SH-SY5Y (cell line): ENCODE data around the gene HS6ST3.

ENCODE experiments used
- GATA2 ChIP-seq: IDR thresholded peaks from 2 replicates; pipeline ENCODE4 v1.6.1; 2011; ENCODE audit warnings: mild to moderate bottlenecking, low read depth, low read length
- GATA3 ChIP-seq: IDR thresholded peaks from 2 replicates; pipeline ENCODE4 v1.6.1; 2011; ENCODE audit warnings: low read depth, mild to moderate bottlenecking, low read length, moderate library complexity

HS6ST3 gene

GRCh38 chr13:96403241-96403640, 313.3 kb downstream of the HS6ST3 start:
- TF ChIP-seq GATA3 (no peak), GATA2 (no peak)

- no peak for TF ChIP-seq GATA2
- TF ChIP-seq GATA3, result no peak
Measured at GRCh38 chr13:96403651-96404050, 313.7 kb downstream of the HS6ST3 start.

GRCh38 chr13:96415831-96416385, 326.0 kb downstream of the HS6ST3 start:
- no peak for TF ChIP-seq GATA3
- 0 out of 2 replicates have a peak, but pooled peaks have one; percentile 18 for TF ChIP-seq GATA2

- TF ChIP-seq GATA2, result peak; percentile 57; the same call in 1 of the 2 replicates
- no peak for TF ChIP-seq GATA3
Measured at GRCh38 chr13:96417939-96418685, 328.2 kb downstream of the HS6ST3 start.

- TF ChIP-seq GATA3, result no peak
- TF ChIP-seq GATA2, result no peak
Measured at GRCh38 chr13:96421314-96421713, 331.4 kb downstream of the HS6ST3 start.

GRCh38 chr13:96422002-96422401, 332.1 kb downstream of the HS6ST3 start:
- TF ChIP-seq GATA3 (no peak), GATA2 (no peak)

- no peak for TF ChIP-seq GATA3
- no peak for TF ChIP-seq GATA2
Measured at GRCh38 chr13:96426167-96426566, 336.3 kb downstream of the HS6ST3 start.

GRCh38 chr13:96428911-96429310, 339.0 kb downstream of the HS6ST3 start:
- TF ChIP-seq GATA2 (no peak), GATA3 (no peak)

- TF ChIP-seq GATA2 (no peak), GATA3 (no peak)
Measured at GRCh38 chr13:96431044-96431581, 341.2 kb downstream of the HS6ST3 start.

- TF ChIP-seq GATA3 (no peak), GATA2 (no peak)
Measured at GRCh38 chr13:96444676-96445075, 354.8 kb downstream of the HS6ST3 start.

- TF ChIP-seq GATA3 (no peak), GATA2 (no peak)
Measured at GRCh38 chr13:96449920-96450319, 360.0 kb downstream of the HS6ST3 start.

- TF ChIP-seq GATA3 (no peak), GATA2 (no peak)
Measured at GRCh38 chr13:96450326-96451020, 360.6 kb downstream of the HS6ST3 start.

GRCh38 chr13:96454466-96454865, 364.6 kb downstream of the HS6ST3 start:
- no peak for TF ChIP-seq GATA2
- no peak for TF ChIP-seq GATA3

- TF ChIP-seq GATA2 (no peak), GATA3 (no peak)
Measured at GRCh38 chr13:96460609-96461008, 370.7 kb downstream of the HS6ST3 start.
